NT2/D1 (cell line): Measurements from ENCODE around the gene TRAK2.

Source experiments
- SUZ12 ChIP-seq: IDR thresholded peaks from 2 replicates; pipeline ENCODE4 v1.6.1; 2011; ENCODE audit not compliant: insufficient read length, insufficient read depth; ENCODE audit errors: extremely low read depth
- YY1 ChIP-seq: IDR thresholded peaks from 2 replicates; pipeline ENCODE4 v1.6.1; 2011; ENCODE audit not compliant: insufficient read length, insufficient read depth
- ZNF274 ChIP-seq: IDR thresholded peaks from 2 replicates; pipeline ENCODE4 v1.6.1; 2011; ENCODE audit warnings: mild to moderate bottlenecking, low read depth, low read length

- no peak for TF ChIP-seq YY1
- TF ChIP-seq ZNF274 = no peak
- TF ChIP-seq SUZ12 = no peak
Measured at GRCh38 chr2:201408931-201409330, 42.3 kb downstream of the TRAK2 start.
